Mesenchymal stem cell (in vitro differentiated cells and primary cell): Measurements from ENCODE around the gene C5orf24.

Experiments
- DNase-seq: peaks from one replicate; pipeline ENCODE4 v3.0.0-alpha.2; 2013
- H2AFZ ChIP-seq: one replicate; pipeline ENCODE4 v1.6.1; 2013; ENCODE audit warnings: low read depth, mild to moderate bottlenecking, control low read depth, inconsistent platforms, low read length, moderate library complexity
- H2AK5ac ChIP-seq: 2 replicates; pipeline ENCODE4 v1.6.1; 2013; ENCODE audit warnings: low read length, moderate library complexity, mild to moderate bottlenecking, inconsistent platforms; ENCODE audit not compliant: severe bottlenecking
- H2BK120ac ChIP-seq: one replicate; pipeline ENCODE4 v1.6.1; 2013; ENCODE audit warnings: low read depth, mild to moderate bottlenecking, inconsistent platforms, low read length, moderate library complexity
- H2BK12ac ChIP-seq, 2 experiments: one replicate each; pipeline ENCODE4 v1.6.1; 2013; ENCODE audit warnings: inconsistent platforms in 2 of 2, low read length in 2 of 2, mild to moderate bottlenecking in 2 of 2, moderate library complexity in 2 of 2, control low read depth in 1 of 2
- H2BK15ac ChIP-seq: one replicate; pipeline ENCODE4 v1.6.1; 2013; ENCODE audit warnings: mild to moderate bottlenecking, low read depth, inconsistent platforms; ENCODE audit not compliant: poor library complexity, severe bottlenecking
- H2BK5ac ChIP-seq: 2 replicates; pipeline ENCODE4 v1.6.1; 2013; ENCODE audit warnings: low read depth, mild to moderate bottlenecking, low read length, control low read depth, inconsistent platforms; ENCODE audit not compliant: poor library complexity, severe bottlenecking
- H3K14ac ChIP-seq, 2 experiments: one replicate each; pipeline ENCODE4 v1.6.1; 2013; ENCODE audit warnings: inconsistent platforms in 2 of 2, low read length in 2 of 2, control low read depth in 1 of 2, mild to moderate bottlenecking in 1 of 2, moderate library complexity in 1 of 2
- H3K18ac ChIP-seq, 2 experiments: one replicate each; pipeline ENCODE4 v1.6.1; 2013; ENCODE audit warnings: inconsistent platforms in 2 of 2, low read length in 2 of 2, control low read depth in 1 of 2, low read depth in 1 of 2, mild to moderate bottlenecking in 1 of 2
- H3K23ac ChIP-seq, 2 experiments: one replicate each; pipeline ENCODE4 v1.6.1; 2013; ENCODE audit warnings: inconsistent platforms in 2 of 2, low read length in 2 of 2, mild to moderate bottlenecking in 2 of 2, moderate library complexity in 2 of 2, control low read depth in 1 of 2
- H3K27ac ChIP-seq: 2 replicates; pipeline ENCODE4 v1.5.1; 2013; ENCODE audit warnings: mild to moderate bottlenecking, moderate library complexity, low read length, control low read depth, inconsistent platforms; ENCODE audit not compliant: poor library complexity, severe bottlenecking
- H3K27me3 ChIP-seq, 2 experiments: 2 replicates each; pipeline versions ENCODE4 v1.6.1 to v1.7.0; 2013; ENCODE audit warnings: low read length in 2 of 2, mild to moderate bottlenecking in 2 of 2, moderate library complexity in 2 of 2, control low read depth in 1 of 2, inconsistent platforms in 1 of 2; ENCODE audit not compliant: control insufficient read depth in 1 of 2, insufficient read depth in 1 of 2
- H3K36me3 ChIP-seq, 2 experiments: 2 replicates each; pipeline versions ENCODE4 v1.6.1 to v1.7.0; 2013; ENCODE audit warnings: low read length in 2 of 2, control low read depth in 1 of 2, inconsistent platforms in 1 of 2, low read depth in 1 of 2, mild to moderate bottlenecking in 1 of 2; ENCODE audit not compliant: insufficient read depth in 2 of 2, control insufficient read depth in 1 of 2
- H3K4ac ChIP-seq, 2 experiments: one replicate each; pipeline ENCODE4 v1.6.1; 2013; ENCODE audit warnings: inconsistent platforms in 2 of 2, low read length in 2 of 2, mild to moderate bottlenecking in 2 of 2, moderate library complexity in 2 of 2, control low read depth in 1 of 2, low read depth in 1 of 2
- H3K4me1 ChIP-seq: 2 replicates; pipeline ENCODE4 v1.6.1; 2013; ENCODE audit warnings: low read depth, low read length, control low read depth; ENCODE audit not compliant: control insufficient read depth, insufficient read depth
- H3K4me2 ChIP-seq: 2 replicates; pipeline ENCODE4 v1.6.1; 2013; ENCODE audit warnings: low read length, mild to moderate bottlenecking, inconsistent platforms; ENCODE audit not compliant: poor library complexity, severe bottlenecking
- H3K4me3 ChIP-seq, 2 experiments: 2 replicates each; pipeline versions ENCODE4 v1.5.1 to v1.7.0; 2013; ENCODE audit warnings: low read length in 2 of 2, mild to moderate bottlenecking in 2 of 2, control low read depth in 1 of 2, low read depth in 1 of 2; ENCODE audit not compliant: insufficient read depth in 1 of 2
- H3K79me1 ChIP-seq: replicated peaks from 2 replicates; pipeline ENCODE4 v1.6.1; 2013; ENCODE audit warnings: mild to moderate bottlenecking, control low read depth, low read length, inconsistent platforms; ENCODE audit not compliant: poor library complexity, severe bottlenecking
- H3K9ac ChIP-seq: 2 replicates; pipeline ENCODE4 v1.7.0; 2013; ENCODE audit warnings: mild to moderate bottlenecking, low read length, moderate library complexity
- H3K9me3 ChIP-seq: 2 replicates; pipeline ENCODE4 v1.7.0; 2013; ENCODE audit warnings: mild to moderate bottlenecking, low read length; ENCODE audit not compliant: control insufficient read depth
- H4K8ac ChIP-seq: one replicate; pipeline ENCODE4 v1.6.1; 2013; ENCODE audit warnings: inconsistent platforms, mild to moderate bottlenecking, low read length, moderate library complexity
- H4K91ac ChIP-seq: one replicate; pipeline ENCODE4 v1.6.1; 2013; ENCODE audit warnings: mild to moderate bottlenecking, low read length, inconsistent platforms
- whole genome bisulfite sequencing: methylation state at CpG from one replicate; pipeline ENCODE4 v1.1.7; 2013; ENCODE audit warnings: mixed read lengths; 5-methylcytosine and 5-hydroxymethylcytosine counted together

C5orf24 gene

GRCh38 chr5:134904610-134905245 lies 59.0 kb downstream of the C5orf24 start, which contains the start of gene PCBD2:
TSS of gene PCBD2 (plus strand) at chr5:134905131. CDS start at chr5:134905140, 9 bp downstream.
- H3K14ac ChIP-seq = peak within 1 kb of the TSS; percentile 57 to 97
- H3K27me3 ChIP-seq = no peaks in the 10 kb centered on the region
- H3K9ac ChIP-seq = peak within 1 kb of the TSS; percentile 97
- H2BK15ac ChIP-seq = peak within 1 kb of the TSS; percentile 83
- peak within 1 kb of the TSS; percentile 99 for H4K8ac ChIP-seq
- under 1% methylated on average over 45 of the region's 84 CpGs for WGBS
- peak within 1 kb of the TSS in 1 of 2 experiments; percentile 93 for H3K23ac ChIP-seq
- H3K9me3 ChIP-seq = no peaks in the 10 kb centered on the region
- H3K4me3 ChIP-seq = peak within 1 kb of the TSS; percentile 80 to 93
- peak within 1 kb of the TSS; percentile 97 for H4K91ac ChIP-seq
- H2BK12ac ChIP-seq = peak within 1 kb of the TSS in 1 of 2 experiments; percentile 95
- peak within 1 kb of the TSS; percentile 96 to 98 for H3K18ac ChIP-seq
- peak within 1 kb of the TSS; percentile 95 for H2BK120ac ChIP-seq
- H3K36me3 ChIP-seq = peaks cover 6 to 22% of the 10 kb centered on the region in 2 experiments
- peak within 1 kb of the TSS; percentile 86 for H2AFZ ChIP-seq
- peak within 1 kb of the TSS; percentile 84 for H3K4me2 ChIP-seq
- peak within 1 kb of the TSS; percentile 75 to 87 for H3K4ac ChIP-seq
- H3K79me1 ChIP-seq = peaks cover 15% of the 10 kb centered on the region
- peak within 1 kb of the TSS; percentile 86 for H2AK5ac ChIP-seq
- peak within 1 kb of the TSS; percentile 99 for H3K27ac ChIP-seq
- H2BK5ac ChIP-seq = peak within 1 kb of the TSS; percentile 90
- H3K4me1 ChIP-seq = peaks cover 3% of the 10 kb centered on the region
- peak; percentile 88 for DNase-seq

- Histone ChIP-seq H3K4me3 (peak overlapping the region; percentile 80 to 93), H4K91ac (peak overlapping the region; percentile 97), H2BK15ac (peak overlapping the region; percentile 26), H3K9me3 (no peaks in the 10 kb centered on the region), H3K27me3 (no peaks in the 10 kb centered on the region), H3K4me2 (peak overlapping the region; percentile 84), H3K27ac (peak overlapping the region; percentile 67), H2AK5ac (no peak overlapping the region), H3K18ac (peak overlapping the region; percentile 79 to 98), H2BK12ac (no peak overlapping the region), H3K14ac (peak overlapping the region; percentile 57 to 97), H4K8ac (peak overlapping the region; percentile 99), H3K4me1 (peaks cover 4% of the 10 kb centered on the region), H3K23ac (no peak overlapping the region), H3K36me3 (peaks cover 6 to 21% of the 10 kb centered on the region in 2 experiments), H2BK5ac (no peak overlapping the region), H3K4ac (peak overlapping the region in 1 of 2 experiments; percentile 75), H2AFZ (peak overlapping the region; percentile 84), H3K79me1 (peaks cover 15% of the 10 kb centered on the region), H2BK120ac (peak overlapping the region; percentile 95), H3K9ac (peak overlapping the region; percentile 97)
- DNase-seq = peak; percentile 75
- 2% methylated on average over 44 of the region's 54 CpGs for WGBS
Measured at GRCh38 chr5:134905246-134905996, 59.7 kb downstream of the C5orf24 start.

GRCh38 chr5:134906811-134907210 lies 61.0 kb downstream of the C5orf24 start:
- 85% methylated on average over 1 of the region's 1 CpG for WGBS
- Histone ChIP-seq H2BK15ac (no peak overlapping the region), H3K9ac (peak overlapping the region; percentile 97), H4K91ac (no peak overlapping the region), H3K4me3 (no peak overlapping the region), H2AK5ac (no peak overlapping the region), H3K23ac (no peak overlapping the region), H3K36me3 (peaks cover 5 to 25% of the 10 kb centered on the region in 2 experiments), H3K18ac (no peak overlapping the region), H3K4me2 (no peak overlapping the region), H2BK5ac (no peak overlapping the region), H3K14ac (no peak overlapping the region), H4K8ac (no peak overlapping the region), H2BK12ac (no peak overlapping the region), H2AFZ (no peak overlapping the region), H3K4ac (no peak overlapping the region), H3K9me3 (no peaks in the 10 kb centered on the region), H3K27ac (no peak overlapping the region), H3K27me3 (no peaks in the 10 kb centered on the region), H3K79me1 (peaks cover 15% of the 10 kb centered on the region), H2BK120ac (no peak overlapping the region), H3K4me1 (peaks cover 4% of the 10 kb centered on the region)
- DNase-seq = no peak
